GM12878 (cell line): ENCODE data around the gene ARIH2. TPM values are rescaled to one million over a fixed set of nuclear protein-coding genes. Genes with fewer than 3 reads are reported as not detected.

Source experiments
- ATF2 ChIP-seq: IDR thresholded peaks from 2 replicates; pipeline ENCODE4 v1.6.1; 2012; ENCODE audit warnings: low read length, inconsistent platforms
- CREM ChIP-seq: IDR thresholded peaks from 2 replicates; pipeline ENCODE4 v1.6.1; 2014; ENCODE audit warnings: antibody characterized with exemption, low read depth
- EED ChIP-seq: sonication (generic); IDR thresholded peaks from 2 replicates; pipeline ENCODE4 v1.6.1; 2016; ENCODE audit warnings: antibody characterized with exemption, low read depth
- FOXK2 ChIP-seq: fragments of 450-650 bp; IDR thresholded peaks from 2 replicates; pipeline ENCODE4 v1.6.1; 2017; ENCODE audit warnings: mild to moderate bottlenecking, moderate library complexity
- IKZF1 ChIP-seq: fragments of 450-650 bp; conservative IDR thresholded peaks from 2 replicates; pipeline ENCODE4 v1.6.1; 2017; ENCODE audit warnings: antibody characterized with exemption, mild to moderate bottlenecking
- IRF4 ChIP-seq: IDR thresholded peaks from 2 replicates; pipeline ENCODE4 v1.6.1; 2011; ENCODE audit warnings: low read depth, low read length
- KAT2A ChIP-seq: conservative IDR thresholded peaks from 2 replicates; pipeline ENCODE4 v1.6.1; 2011; ENCODE audit warnings: low read depth, low read length; ENCODE audit not compliant: control insufficient read depth
- NFIC ChIP-seq: IDR thresholded peaks from 2 replicates; pipeline ENCODE4 v1.6.1; 2012; ENCODE audit warnings: low read depth, mild to moderate bottlenecking, inconsistent platforms, low read length, moderate library complexity
- NR2C2 ChIP-seq: IDR thresholded peaks from 2 replicates; pipeline ENCODE4 v1.6.1; 2011; ENCODE audit warnings: borderline replicate concordance, low read depth; ENCODE audit not compliant: control insufficient read depth, insufficient read length
- PAX8 ChIP-seq: fragments of 450-650 bp; IDR thresholded peaks from 2 replicates; pipeline ENCODE4 v1.6.1; 2017; ENCODE audit warnings: mild to moderate bottlenecking, moderate library complexity
- RCOR1 ChIP-seq: conservative IDR thresholded peaks from 2 replicates; pipeline ENCODE4 v1.6.1; 2012; ENCODE audit warnings: low read depth, low read length, improper control_type of control experiment
- REST ChIP-seq: IDR thresholded peaks from 2 replicates; pipeline ENCODE4 v1.6.1; 2012; ENCODE audit warnings: mild to moderate bottlenecking, low read depth, low read length
- SMAD1 ChIP-seq: fragments of 450-650 bp; IDR thresholded peaks from 2 replicates; pipeline ENCODE4 v1.6.1; 2018; ENCODE audit warnings: mild to moderate bottlenecking, low read depth; ENCODE audit not compliant: partially characterized antibody
- SMAD5 ChIP-seq: IDR thresholded peaks from 2 replicates; pipeline ENCODE4 v1.6.1; 2016; ENCODE audit warnings: antibody characterized with exemption, low read depth
- SPI1 ChIP-seq: IDR thresholded peaks from 2 replicates; pipeline ENCODE4 v1.6.1; 2011; ENCODE audit warnings: low read depth, mild to moderate bottlenecking, low read length, moderate library complexity, borderline replicate concordance; ENCODE audit not compliant: insufficient read depth
- STAT3 ChIP-seq: IDR thresholded peaks from 2 replicates; pipeline ENCODE4 v1.6.1; 2011; ENCODE audit warnings: low read depth, low read length, improper control_type of control experiment
- TCF3 ChIP-seq: IDR thresholded peaks from 2 replicates; pipeline ENCODE4 v1.6.1; 2012; ENCODE audit warnings: low read depth, mild to moderate bottlenecking, low read length, borderline replicate concordance; ENCODE audit not compliant: insufficient read depth
- ZBTB33 ChIP-seq: fragments of 450-650 bp; IDR thresholded peaks from 2 replicates; pipeline ENCODE4 v1.6.1; 2017; ENCODE audit warnings: mild to moderate bottlenecking
- ZNF622 ChIP-seq: fragments of 450-650 bp; IDR thresholded peaks from 2 replicates; pipeline ENCODE4 v1.6.1; 2017; ENCODE audit warnings: mild to moderate bottlenecking, inconsistent platforms
- polyA plus RNA-seq, 11 experiments: library from polyadenylated mRNA; depleted of rRNA in 4 of 11; unstranded in 6 of 11; stranded (reverse) in 5 of 11; fragments of >200 nt; fragmentation: Nextera tagmentation in 4 of 11; fragmentation: Illumina TruSeq in 1 of 11; extraction: Ambion mirVana in 4 of 11; extraction: Trizol in 1 of 11; gene quantifications; 1 replicate in 1 of 11; 2 replicates in 10 of 11; pipeline versions ENCODE4 v1.2.1 to v1.2.3, GENCODE V29; 2011 to 2016; ENCODE audit warnings: inconsistent platforms in 2 of 11, missing spikeins in 2 of 11, low read depth in 1 of 11
- total RNA-seq, 4 experiments: library from RNA; depleted of rRNA in 3 of 4; stranded (reverse); fragments of >200 nt in 3 of 4; fragmentation: Illumina TruSeq in 1 of 4; extraction: Trizol in 1 of 4; gene quantifications; 2 replicates each; pipeline versions ENCODE4 v1.2.1 to v1.2.3, GENCODE V29; 2013 to 2021
- TF ChIP-seq, protein P1 (sequence below): fragments of 450-650 bp; IDR thresholded peaks from 2 replicates; pipeline ENCODE4 v1.6.1; 2017; ENCODE audit warnings: antibody characterized with exemption, mild to moderate bottlenecking, moderate library complexity

The ARIH2 gene
- total and polyA plus RNA-seq, 10 of the 15 experiments (the other 5 are each of a cell fraction or from before 2014, with no cell fraction given): 18.7 to 74.7 (median 63.7) TPM

GRCh38 chr3:48898383-48899234 lies 20.0 kb upstream of the ARIH2 start, which contains the start of gene SLC25A20 (continued):
- TF ChIP-seq REST (no peak), SPI1 (no peak), PAX8 (no peak), IKZF1 (peak; percentile 82), SMAD1 (no peak), STAT3 (no peak), ATF2 (no peak), SMAD5 (no peak), NR2C2 (no peak), RCOR1 (no peak), FOXK2 (no peak), NFIC (no peak), KAT2A (no peak), TCF3 (peak; percentile 56; the same call in 1 of the 2 replicates), ZBTB33 (no peak), CREM (no peak), EED (no peak), IRF4 (no peak), ZNF622 (no peak)
- TF ChIP-seq, protein P1, sequence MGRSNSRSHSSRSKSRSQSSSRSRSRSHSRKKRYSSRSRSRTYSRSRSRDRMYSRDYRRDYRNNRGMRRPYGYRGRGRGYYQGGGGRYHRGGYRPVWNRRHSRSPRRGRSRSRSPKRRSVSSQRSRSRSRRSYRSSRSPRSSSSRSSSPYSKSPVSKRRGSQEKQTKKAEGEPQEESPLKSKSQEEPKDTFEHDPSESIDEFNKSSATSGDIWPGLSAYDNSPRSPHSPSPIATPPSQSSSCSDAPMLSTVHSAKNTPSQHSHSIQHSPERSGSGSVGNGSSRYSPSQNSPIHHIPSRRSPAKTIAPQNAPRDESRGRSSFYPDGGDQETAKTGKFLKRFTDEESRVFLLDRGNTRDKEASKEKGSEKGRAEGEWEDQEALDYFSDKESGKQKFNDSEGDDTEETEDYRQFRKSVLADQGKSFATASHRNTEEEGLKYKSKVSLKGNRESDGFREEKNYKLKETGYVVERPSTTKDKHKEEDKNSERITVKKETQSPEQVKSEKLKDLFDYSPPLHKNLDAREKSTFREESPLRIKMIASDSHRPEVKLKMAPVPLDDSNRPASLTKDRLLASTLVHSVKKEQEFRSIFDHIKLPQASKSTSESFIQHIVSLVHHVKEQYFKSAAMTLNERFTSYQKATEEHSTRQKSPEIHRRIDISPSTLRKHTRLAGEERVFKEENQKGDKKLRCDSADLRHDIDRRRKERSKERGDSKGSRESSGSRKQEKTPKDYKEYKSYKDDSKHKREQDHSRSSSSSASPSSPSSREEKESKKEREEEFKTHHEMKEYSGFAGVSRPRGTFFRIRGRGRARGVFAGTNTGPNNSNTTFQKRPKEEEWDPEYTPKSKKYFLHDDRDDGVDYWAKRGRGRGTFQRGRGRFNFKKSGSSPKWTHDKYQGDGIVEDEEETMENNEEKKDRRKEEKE: no peak
